HG03460 (cell line): ENCODE measurements around the gene SPTA1.

Experiments used
- ATAC-seq: cut with Tn5 transposase; IDR thresholded peaks from one replicate; pipeline ENCODE4 v1.9.1; 2021; ENCODE audit not compliant: unreplicated experiment

The SPTA1 gene

DNA sequence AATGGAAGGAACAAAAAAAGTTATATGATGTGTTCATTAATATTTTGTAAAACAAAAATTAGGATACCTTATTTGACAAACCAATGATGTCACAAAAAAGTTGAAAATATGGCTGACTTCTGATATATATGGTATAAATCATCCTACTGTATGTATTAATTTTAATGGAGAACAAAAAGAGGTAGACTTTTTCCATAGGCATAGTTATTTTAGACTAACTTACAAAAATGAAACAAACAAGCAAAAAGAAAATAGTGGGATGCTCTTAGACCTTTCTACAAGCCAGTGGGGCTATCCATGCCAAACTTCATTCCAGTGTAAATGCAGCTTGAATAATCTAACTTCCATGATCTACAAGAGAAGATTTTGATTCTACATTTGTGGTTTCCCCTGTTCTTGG lies 522 bp upstream of the SPTA1 start:
- no peak for ATAC-seq

DNA sequence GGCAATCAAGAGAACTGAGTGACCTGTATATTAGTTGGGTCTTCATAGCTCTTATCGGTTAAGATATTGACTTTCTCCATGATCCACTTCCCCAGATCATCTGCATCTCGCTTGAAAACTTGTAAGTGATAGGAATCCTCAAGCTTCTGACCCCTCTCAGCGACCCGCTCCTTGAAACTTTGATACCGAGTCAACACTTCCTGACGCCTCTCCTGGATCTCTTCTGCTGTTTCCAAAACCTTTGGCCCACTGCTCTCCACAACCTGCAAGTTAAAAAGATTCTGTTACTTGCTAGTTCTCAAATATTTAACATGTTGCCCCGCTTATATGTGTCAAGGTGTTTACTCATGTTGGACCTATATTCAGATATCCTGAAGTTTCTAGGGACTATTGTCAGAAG lies 1.4 kb downstream of the SPTA1 start:
- no peak for ATAC-seq

DNA sequence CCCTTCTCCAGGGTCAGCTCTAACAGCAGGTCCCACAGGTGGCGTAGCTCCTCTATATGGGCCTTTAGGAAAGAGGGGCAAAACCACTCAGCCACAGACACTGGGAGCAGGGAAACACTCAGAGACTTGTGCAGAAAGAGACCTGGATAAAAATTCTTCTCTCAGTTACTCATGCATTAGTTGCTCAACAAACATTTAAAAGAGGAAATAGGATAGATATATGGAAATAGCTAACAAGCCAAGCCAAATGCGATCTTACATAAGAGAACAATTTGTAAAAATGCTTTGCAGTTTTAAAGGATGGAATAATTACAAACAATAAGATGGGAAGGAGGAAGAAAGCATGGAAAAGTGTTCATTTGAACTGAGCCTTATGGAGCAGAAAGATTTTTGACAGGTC lies 4.9 kb downstream of the SPTA1 start:
- ATAC-seq = no peak

DNA sequence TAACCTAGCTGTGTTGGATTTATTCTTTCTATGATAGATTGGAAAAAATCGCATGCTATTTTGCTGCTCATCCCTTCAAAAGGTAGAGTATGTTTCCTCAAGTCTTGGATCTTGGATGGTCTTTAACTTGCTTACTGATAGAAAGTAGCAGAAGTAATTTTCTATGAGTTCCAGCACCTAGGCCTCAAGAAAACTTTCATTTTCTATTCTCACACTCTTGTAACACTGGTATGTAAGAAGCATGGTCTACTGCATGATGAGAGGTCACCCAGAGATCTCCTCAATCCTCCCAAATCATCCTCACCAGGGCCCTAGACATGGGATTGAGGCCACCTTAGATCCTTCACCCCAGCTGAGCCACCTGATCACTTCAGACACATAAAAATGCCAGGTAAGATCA lies 7.2 kb downstream of the SPTA1 start:
- no peak for ATAC-seq

DNA sequence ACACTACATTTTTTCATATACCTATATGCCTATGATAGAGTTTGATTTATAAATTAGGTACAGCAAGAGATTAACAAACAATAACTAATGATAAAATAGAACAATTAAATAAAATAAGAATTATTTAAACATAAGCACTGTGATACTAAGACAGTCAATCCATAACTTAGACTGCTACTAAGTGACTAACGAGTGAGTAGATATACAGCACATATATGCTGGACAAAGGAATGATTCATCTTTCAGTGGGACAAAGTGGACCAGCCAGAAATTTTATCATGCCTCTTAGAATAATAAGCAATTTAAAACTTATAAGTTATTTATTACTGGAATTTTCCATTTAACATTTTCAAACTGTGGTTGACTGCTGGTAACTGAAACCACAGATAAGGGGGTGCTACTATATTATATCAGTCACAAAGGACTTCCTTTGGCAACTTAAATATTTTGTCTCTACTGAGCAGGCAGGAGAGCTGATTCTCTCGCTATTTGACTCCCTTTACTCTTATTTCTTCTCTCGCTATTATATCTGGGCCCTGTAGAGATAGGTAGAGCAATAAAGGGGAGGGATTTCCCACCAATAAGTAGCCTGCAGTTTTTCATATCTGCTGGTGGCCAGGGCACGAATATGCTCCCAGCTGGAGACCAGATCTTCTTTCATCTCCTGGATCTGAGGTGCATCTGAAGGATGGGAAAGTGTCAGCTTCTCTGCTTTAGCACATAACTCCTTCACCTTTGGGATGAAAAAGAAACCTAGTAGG lies 10.8 kb downstream of the SPTA1 start:
- ATAC-seq = no peak

DNA sequence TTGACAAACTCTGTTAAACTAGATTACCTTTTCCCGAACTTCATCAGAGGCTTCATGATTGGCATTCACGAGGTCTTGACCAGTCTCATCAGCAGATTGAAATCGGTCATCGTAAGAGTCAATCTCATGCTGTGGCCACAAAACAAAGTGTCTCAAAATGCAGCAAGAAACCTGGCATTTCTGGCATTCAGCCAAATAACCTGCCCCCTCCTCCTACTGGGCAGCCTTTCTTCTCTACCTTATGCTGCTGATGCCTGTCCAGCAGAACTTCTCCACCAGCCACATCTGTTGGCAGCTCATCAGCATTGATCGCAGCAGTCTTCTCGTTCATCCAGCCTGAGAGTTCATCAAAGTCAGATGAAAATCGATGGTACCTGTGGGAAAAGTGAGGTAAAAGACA lies 12.2 kb downstream of the SPTA1 start:
- ATAC-seq = no peak

DNA sequence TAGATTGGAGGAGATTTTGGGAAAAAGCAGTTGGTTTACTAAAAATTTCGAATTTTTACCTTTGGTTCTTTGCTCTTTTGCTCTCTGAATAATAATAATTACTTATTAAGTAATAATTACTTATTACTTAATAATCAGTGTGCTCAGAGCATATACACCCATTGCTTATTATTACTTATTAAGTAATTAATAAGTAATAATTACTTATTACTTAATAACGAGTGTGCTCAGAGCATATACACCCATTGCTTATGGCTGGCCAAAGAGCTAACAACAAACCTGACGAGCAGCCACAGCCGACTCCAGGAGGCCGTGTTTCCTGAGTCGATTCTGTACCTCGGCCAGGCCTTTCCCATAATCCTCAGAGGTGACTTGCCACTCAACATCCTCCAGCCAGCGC lies 20.5 kb downstream of the SPTA1 start:
- ATAC-seq = no peak

DNA sequence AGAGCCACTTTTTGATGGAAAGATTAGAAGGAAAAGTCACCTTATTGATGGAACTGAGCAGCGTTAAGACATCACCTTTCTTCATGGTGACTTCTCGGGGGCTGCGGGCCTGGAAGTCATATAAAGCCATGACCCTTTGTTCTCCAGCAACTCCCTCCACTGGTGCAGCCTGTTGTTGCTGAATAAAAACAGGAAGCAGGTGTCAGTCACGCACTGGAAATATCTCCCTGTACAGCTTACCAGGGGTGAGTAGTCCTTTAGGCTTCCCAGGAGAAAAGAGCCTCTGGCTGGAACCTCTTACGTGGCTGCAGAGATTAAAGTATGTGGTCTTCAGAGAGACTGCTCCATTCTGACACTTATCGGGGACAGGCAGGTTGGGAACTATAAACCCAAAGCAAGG lies 31.9 kb downstream of the SPTA1 start:
- no peak for ATAC-seq

DNA sequence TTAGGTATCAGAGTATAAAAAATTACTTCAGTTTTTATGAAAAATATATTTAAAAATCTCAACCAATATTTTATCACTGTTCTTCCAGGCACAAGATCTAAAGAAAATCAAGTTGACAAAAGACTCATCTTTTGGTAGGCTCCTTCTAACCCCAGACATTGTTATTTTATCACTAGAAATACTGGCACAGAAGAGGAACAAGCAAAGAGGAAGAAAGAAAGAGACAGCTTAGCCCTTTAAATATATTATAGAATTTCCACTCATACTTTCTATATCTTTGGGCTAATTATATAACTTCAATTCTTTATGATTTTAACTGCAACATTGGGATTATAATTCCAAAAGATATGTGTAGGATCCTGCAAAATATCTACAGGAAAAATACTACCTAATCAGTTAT lies 32.4 kb downstream of the SPTA1 start:
- no peak for ATAC-seq

DNA sequence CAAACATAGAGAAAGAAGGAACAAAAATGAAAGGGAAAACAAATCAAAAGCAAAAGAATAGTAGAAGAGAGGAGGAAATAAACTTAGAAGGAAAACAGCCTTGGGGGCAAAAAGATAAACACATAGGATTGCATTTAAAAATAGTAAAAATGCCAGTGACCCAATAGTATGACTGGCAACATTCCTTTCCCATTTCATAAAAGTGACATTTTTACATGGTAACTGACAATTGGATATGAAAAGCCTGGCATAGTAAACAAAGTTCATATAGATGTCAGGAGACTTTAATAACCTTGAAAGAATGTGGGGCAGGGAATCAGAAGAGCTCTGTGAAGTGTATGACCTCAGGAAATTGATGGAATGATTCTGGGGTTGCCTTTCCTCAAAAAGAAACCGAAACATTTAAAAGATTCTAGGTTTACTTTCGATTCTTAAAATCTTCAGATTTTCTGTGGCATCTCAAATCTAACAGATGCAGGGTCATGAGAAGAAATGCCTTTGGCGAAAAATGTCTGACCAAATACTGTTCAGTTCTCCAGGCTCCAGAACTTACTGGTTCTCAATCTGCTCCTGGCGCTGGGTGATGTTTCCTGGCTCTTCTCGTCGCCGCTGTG lies 33.7 kb downstream of the SPTA1 start:
- no peak for ATAC-seq

DNA sequence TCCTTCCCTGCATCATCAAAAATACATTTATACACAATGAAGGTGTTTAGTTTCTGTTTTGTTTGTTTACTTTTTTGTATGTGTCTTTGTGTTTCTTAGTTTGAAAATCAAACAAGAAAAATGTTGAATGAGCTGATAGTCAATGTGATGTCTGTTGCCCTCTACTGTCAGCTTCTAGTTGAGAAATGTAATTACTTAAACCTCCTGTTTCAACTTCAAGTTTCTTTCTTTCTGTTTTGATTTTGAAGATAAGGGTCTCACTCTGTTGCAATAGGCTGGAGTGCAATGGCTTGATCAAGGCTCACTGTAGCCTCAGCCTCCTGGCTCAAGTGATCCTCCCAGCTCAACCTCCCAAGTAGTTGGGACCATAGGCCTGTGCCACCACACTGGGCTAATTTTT lies 37.5 kb downstream of the SPTA1 start:
- no peak for ATAC-seq

DNA sequence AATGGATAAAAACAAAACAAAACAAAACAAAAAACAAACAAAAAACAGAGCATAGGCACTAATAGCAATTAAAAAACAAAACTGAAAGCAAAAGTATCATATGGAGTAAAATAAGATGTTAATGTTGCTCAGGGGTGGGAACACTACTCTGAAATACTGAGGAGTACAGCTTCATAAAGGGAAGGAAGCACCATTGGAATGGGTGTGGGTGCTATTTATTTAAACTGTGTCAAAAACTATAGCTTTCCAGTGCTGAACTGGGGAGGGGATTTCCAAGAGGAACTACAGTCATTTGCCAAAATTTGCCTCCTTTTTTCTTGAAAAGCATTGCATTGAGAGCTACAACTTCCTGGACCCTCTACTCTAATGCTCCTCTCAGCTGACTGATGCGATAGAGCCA lies 40.0 kb downstream of the SPTA1 start:
- ATAC-seq = no peak

DNA sequence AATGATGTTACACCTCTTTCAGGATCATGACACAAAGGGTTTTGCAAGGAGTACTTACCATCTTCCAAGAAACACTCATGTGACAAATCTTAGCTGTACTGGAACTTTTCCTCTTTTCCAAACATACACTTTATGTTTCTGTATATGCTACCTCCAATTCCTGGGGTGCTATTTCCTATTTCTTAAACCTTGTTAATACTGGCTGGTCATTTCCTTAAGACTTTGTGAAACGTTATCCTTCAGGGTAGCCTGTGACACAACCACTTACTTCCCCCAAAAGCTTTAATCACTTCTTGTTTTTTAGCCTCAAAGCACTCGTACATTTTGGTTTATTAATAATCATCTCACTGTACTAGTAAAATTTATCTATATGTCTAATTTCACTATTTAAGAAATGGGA lies 42.1 kb downstream of the SPTA1 start:
- no peak for ATAC-seq

DNA sequence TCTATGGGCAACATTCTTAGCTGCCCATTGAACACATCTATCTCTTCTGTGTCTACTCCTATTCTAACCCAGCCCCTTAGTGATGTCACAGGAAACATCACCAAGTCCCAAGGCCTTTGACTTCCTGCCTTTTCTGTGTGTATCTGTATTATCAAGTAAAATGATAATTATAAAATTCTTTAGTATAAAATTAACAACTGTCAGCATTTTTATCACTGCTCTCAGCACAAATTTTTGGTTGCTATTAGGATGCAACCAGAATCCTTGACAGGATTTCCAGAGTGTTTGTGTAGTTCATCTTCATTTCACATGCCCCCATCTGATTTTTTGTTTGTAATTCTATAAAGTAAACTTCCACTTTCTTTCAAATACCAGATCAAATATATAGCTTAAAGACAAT lies 47.6 kb downstream of the SPTA1 start:
- ATAC-seq = no peak

DNA sequence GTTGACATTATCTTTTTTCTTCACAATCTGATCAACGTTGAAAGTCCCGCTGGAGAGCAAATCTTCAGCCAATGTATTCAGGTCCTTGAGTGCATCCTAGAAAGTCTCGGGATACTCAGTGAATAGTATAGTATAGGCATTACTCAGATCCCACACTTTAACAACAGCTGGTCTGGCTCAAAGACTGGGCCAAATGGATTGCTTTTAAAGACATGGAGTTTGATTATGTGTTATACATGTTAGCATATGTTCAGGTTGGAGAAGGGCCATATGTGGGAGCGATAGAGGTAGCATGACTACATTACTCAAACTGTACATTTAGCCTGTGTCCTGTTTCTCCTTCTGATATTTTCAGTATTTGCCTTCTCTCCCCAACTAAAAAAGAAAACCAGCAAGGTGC lies 48.4 kb downstream of the SPTA1 start:
- no peak for ATAC-seq

DNA sequence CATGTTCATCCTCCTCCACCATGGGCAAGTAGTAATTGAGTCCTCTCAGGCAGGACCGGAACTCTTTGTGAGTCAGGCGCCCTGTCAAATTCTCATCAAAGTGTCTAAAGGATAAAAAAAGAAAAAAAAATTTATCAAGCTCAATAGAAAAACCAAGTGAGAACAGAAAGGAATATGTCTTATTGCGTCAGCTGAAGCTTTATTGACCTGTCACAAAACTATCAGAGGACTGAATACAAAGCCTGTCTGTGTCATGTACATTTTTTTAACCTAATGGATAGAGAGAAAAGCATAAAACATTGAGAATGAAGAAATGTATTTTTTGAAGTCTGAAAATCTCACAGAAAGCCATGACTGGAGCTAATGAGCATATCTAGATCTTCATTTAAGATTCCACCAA lies 72.8 kb downstream of the SPTA1 start:
- ATAC-seq = no peak

DNA sequence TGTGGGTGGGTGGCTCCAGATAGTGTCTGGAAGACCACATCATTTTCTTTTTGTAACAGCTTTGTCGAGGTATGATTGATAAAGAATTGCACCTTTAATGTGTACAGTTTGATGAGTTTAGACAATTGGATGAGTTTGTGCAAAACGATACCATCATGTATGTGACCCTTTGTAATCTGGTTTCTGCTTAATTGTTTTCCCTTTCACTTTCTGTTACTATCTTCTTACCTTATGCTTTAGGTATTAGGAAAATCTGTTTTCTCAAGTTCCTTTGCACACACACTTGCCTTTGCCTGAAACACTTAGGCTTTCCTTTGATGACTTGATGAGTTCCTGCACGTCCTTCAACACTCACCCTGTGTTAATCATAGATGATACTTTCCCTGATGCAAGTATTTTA lies 74.6 kb downstream of the SPTA1 start:
- no peak for ATAC-seq

DNA sequence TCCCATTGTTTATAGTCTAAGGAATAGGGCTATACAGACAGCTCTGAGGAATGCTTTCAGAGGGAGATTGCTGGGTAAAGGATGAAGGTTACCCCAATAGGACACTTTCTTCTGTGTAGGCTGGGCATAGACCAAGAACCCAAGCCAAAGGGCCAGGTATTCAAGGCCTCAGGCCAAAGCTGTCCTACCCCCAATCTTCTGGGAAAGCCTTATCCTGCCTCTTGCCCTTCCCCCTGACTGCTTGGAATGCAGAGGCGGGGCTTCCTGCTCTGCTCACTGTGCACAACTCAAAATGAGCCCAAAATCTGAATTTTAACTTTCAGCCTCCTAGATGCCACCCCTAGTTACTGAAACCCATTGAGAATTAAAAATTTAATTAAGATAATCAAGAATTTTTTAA lies 79.2 kb downstream of the SPTA1 start:
- no peak for ATAC-seq

DNA sequence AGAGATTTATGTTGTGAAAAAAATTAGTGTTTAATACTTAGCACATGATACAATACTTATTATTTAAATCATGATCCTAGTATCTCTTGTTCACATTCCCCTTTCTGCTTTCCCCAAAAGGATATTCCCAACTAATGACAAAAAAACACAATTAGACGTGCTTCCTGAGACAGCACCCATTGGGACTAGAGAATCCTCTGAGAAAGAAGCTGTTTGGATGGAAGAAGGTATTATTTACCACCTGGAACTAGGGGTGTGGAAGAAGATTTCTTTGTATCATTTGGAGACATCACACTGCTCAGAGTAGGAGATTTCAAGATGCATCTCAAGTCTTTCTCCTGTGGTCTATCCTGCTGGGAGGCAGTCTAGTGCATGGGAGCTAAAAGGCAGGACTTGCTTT lies 81.5 kb downstream of the SPTA1 start, which contains the start of gene OR10Z1:
TSS of gene OR10Z1 (plus strand) at position 301 of the 400 bp plus-strand sequence. CDS start 1,171 bp downstream, outside the sequence.
- ATAC-seq = no peak

DNA sequence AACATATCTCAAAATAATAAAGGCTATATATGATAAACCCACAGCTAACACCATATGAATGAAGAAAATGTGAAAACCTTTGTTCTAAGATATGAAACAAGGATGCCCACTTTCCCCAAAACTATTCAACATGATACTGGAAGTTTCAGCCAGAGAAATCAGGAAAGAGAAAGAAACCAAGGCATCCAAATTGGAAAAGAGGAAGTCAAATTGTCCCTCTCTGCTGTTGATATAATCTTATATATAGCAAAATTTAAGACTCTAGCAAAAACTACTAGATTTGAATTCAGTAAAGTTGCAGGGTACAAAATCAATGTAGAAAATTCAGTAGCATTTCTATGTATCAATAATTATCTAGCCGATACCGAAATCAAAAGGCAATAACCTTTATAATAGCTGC lies 85.8 kb downstream of the SPTA1 start:
- no peak for ATAC-seq

DNA sequence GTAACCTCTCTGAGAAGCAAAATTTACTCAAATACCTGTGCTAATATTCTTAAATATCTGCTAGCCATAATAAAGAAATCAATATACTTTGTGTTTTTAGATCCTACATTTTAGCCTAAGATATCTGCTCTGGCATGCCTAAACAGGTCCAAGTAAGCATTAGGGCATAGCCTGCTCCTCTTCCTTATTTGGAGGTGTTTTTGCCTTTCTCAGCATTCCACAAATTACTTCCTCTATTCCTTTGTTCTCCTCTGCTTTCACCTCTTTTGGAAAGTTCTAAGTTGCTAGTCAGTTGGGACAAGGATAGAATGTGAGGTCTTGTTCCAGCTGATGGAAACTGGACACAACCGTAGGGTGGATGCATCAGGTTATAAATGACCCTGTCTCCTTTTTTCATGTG lies 99.6 kb downstream of the SPTA1 start:
- no peak for ATAC-seq

DNA sequence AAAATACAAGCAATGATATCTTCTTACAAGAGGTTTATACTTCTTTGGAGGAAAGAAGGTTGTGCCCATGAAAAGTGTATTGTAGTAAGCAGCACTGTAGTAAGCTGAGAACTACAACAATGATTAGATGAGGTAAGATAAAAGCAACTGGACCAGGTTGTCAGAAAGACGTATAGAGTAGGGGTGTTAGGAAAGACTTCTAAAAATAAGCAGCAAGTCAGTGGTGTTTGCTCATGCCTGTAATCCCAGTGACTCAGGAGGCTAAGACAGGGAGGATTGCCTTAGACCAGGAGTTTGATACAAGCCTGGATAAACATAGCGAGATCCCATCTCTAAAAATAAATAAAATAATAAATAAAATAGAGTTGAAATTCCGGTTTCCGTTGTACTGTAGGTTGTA lies 102.6 kb downstream of the SPTA1 start:
- no peak for ATAC-seq

DNA sequence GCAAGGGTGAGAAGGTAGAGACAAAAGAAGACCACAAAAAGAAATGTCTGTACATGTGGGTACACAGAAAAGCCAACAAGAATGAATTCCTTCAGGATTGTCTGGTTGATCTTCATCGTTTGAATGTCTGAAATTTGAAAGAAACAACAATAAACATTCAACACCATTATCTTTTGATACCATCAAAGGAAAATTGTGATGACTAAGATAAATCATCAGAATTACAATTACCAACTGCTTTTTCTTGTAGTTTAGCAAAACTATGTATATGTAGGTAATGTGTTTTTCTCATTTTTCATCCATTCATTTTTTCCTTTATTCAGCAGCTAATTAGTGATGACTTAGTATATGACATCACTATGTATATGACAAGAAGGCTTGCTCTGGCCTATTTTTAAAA lies 106.8 kb downstream of the SPTA1 start, which contains the start of gene OR10X1:
TSS of gene OR10X1 (minus strand) at position 167 of the 400 bp plus-strand sequence. CDS start at position 167, 0 bp downstream.
- no peak for ATAC-seq
